Spinal cord (tissue), 10 donors: ENCODE results near the gene PRR12. TPM values are rescaled to one million over a fixed set of nuclear protein-coding genes. Genes with fewer than 3 reads are reported as not detected.

ENCODE experiments used
- DNase-seq, 6 donors: peaks; one replicate each; pipeline versions ENCODE4 v3.0.0 to v3.0.0-alpha.2; 2013 to 2015; ENCODE audit warnings: low spot score in 6 of 6, low read depth in 4 of 6
- H3K27ac ChIP-seq: one replicate; pipeline ENCODE4 v1.5.1; 2013; ENCODE audit warnings: low read depth, low read length, control low read depth
- H3K27me3 ChIP-seq: one replicate; pipeline ENCODE4 v1.6.1; 2013; ENCODE audit warnings: low read length; ENCODE audit not compliant: control insufficient read depth, insufficient read depth
- H3K36me3 ChIP-seq: one replicate; pipeline ENCODE4 v1.6.1; 2013; ENCODE audit warnings: low read length; ENCODE audit not compliant: control insufficient read depth, insufficient read depth
- H3K4me1 ChIP-seq: one replicate; pipeline ENCODE4 v1.6.1; 2013; ENCODE audit warnings: low read length; ENCODE audit not compliant: control insufficient read depth, insufficient read depth
- H3K4me3 ChIP-seq: one replicate; pipeline ENCODE4 v1.5.1; 2013; ENCODE audit warnings: low read depth, low read length, control low read depth
- H3K9me3 ChIP-seq: one replicate; pipeline ENCODE4 v1.6.1; 2013; ENCODE audit warnings: low read length; ENCODE audit not compliant: control insufficient read depth, insufficient read depth
- WGBS: methylation state at CpG from one replicate; pipeline ENCODE4 v1.1.5; 2013; ENCODE audit warnings: missing lambda C conversion rate; ENCODE audit not compliant: insufficient coverage; 5-methylcytosine and 5-hydroxymethylcytosine counted together
- polyA plus RNA-seq, 2 donors: library from polyadenylated mRNA; unstranded; fragments of 120-200 nt; gene quantifications; one replicate each; pipeline ENCODE4 v1.2.1, GENCODE V29; 2013; ENCODE audit not compliant: insufficient read length in 2 of 2
- total RNA-seq, 2 donors: library from RNA; depleted of rRNA in 1 of 2; stranded (reverse); fragments of 120-200 nt in 1 of 2; fragments of >200 nt in 1 of 2; gene quantifications; one replicate each; pipeline versions ENCODE4 v1.2.3 to v1.2.4, GENCODE V29; 2013 to 2014
- donor health status: healthy.

The PRR12 gene
- total and polyA plus RNA-seq, 4 donors = 6.6 to 42.3 (median 22.9) TPM

DNA sequence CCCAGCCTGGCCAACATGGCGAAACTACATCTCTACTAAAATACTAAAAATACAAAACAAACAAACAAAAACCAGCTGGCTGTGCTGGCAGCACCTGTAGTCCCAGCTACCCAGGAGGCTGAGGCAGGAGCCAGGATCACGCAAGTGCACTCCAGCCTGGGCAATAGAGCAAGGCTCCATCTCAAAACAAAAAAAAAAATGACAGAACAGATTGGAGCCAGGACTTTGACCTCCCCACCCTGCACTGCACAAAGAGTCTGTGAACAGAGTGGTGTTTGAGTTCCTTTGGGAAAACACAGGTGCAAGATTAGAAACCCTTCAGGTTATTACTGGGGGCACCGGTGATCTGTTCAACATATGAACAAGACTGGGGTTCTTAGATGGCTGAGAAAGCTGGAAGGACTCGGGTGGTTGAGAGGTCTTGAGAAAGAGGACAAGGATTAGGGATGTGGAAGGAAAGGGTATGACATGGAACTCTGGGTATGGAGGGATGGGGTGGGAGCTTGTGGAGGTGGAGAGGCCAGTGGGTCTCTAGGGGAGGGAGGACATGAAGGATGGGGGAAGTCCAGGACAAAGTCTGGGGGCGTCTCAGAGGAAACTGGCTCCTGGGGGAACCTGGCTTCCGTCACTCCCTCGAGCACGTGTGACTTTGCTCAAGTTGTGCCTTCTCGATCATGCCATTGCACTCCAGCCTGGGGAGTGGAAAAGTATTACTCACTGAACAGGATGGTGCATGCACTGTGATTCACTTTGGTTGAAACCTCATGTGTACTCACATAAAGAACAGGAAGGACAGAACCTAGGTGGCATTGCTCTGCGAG is 37.3 kb upstream of the PRR12 start:
- no peaks in the 10 kb centered on the region for H3K4me1 ChIP-seq
- H3K36me3 ChIP-seq = peaks cover 60% of the 10 kb centered on the region
- no peaks in the 10 kb centered on the region for H3K9me3 ChIP-seq
- H3K4me3 ChIP-seq = no peak overlapping the region
- 81% methylated on average over 9 of the region's 10 CpGs for WGBS
- no peak for DNase-seq
- no peak overlapping the region for H3K27ac ChIP-seq
- H3K27me3 ChIP-seq = no peaks in the 10 kb centered on the region

DNA sequence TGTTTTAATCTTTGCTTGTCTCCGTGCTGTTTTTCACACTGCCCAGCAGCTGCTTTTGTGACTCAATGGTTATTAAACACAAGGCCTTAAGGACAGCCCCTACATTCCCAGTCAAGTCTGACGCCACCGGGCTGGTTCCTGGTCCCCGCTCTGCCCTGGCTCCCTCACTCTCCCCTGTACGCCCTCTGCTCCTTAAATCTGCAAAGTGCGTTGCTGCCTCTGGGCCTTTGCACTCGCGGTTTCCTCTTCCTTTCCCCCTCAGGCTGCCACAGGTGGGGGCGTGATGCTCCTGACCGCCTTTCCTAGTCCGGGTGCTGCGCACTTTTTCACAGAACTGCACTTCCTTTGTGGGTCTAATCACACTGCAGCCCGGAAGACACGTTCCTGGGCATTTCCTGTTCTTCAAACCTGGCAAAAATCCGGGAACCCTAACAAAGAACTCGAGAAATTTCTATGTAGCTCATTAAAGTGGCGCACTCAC is 36.2 kb upstream of the PRR12 start:
- Histone ChIP-seq H3K36me3 (peaks cover 69% of the 10 kb centered on the region), H3K27ac (no peak overlapping the region), H3K4me3 (no peak overlapping the region), H3K4me1 (peaks cover 2% of the 10 kb centered on the region), H3K9me3 (no peaks in the 10 kb centered on the region), H3K27me3 (no peaks in the 10 kb centered on the region)
- 87% methylated on average over 17 of the region's 17 CpGs for WGBS
- DNase-seq = no peak

DNA sequence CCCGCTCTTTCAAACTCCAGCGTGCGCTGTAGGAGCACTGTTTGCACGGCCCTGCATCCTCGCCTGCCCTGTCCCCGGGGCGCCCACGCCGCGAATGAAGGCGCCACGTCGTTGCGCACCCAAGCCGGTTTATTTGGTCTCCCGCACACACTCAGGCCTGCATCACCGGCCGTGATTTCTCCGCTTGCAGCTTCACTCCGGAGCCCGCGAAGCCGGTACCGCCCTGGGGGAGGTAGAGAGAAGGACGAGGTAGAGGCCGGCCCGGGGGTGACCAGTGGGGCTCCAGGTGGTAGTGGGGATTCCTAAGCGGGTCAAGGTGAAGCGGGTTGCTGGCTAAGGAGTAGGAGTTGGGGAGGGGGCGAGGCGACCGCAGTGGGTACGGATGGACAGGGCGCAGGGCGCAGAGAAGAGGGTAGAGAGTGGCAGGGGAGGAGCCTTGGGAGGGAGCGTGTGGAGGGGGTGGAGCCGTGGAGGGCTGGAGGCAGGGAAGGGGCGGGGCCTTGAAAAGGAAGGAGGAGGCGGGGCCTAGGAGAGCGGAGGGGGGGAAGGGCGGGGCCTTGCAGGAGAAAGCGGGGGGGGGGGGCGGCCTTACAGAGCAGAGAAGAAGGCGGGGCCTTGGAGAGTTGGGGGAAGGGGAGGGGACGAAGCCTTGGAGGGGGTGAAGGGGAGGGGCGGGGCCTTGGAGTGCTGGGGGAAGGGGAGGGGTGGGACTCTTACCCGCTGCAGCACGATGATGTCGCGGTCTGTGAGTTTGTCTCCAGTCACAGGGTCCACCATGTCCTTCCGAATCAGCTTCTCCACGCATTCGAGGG is 35.2 kb upstream of the PRR12 start:
- no peaks in the 10 kb centered on the region for H3K9me3 ChIP-seq
- no peak overlapping the region for H3K27ac ChIP-seq
- DNase-seq = peak in 2 of 6 donors; percentile 75 to 78
- peaks cover 79% of the 10 kb centered on the region for H3K36me3 ChIP-seq
- WGBS = 68% methylated on average over 25 of the region's 53 CpGs
- H3K4me3 ChIP-seq = no peak overlapping the region
- no peaks in the 10 kb centered on the region for H3K27me3 ChIP-seq
- H3K4me1 ChIP-seq = peaks cover 3% of the 10 kb centered on the region

DNA sequence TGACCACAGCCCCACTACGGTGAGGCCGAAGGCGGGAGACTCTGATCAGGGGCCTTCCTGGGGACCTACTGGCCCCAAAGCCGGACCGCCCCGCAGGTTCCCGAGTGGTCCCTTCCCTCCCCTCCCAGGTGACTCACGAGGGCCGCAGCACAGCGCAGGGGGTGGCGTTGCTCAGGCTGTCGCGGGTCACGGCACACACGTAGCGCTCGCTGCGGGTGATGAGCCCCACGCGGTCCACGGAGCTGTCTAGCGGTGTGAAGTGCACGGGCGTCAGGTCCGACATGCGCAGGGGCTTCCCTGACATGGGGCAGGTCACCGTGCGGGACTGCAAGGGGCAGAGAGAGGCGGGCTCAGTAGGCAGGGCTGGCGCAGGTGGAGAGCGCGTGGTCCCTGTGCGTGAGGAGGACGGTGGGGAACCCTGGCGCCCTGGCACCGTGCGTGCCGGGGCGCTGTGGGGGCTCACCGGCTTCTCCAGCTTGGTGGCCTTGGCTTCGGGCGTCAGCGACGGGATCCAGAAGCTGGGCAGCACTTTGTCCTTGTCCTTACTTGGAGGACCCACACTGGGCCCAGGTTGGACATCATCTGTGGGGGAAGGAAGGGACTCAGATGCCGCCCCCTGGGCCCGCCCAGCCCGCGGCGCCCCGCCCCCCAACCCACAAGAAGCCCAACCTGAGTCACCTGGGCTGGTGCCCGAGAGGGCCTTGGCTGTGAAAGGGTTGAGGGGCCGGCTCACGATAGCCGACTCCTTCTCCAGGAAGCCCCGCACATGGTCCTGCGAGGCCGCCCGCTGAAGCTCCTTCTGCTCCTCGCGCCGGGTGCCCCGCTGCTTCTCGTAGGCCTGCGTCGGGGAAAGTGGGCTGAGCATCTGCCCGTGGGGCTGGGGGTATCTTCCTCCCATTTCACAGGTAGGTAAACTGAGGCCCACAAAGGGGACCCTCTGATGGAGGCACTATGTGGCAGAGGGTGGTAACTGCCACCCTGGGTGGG is 34.3 kb upstream of the PRR12 start:
- no peak overlapping the region for H3K27ac ChIP-seq
- DNase-seq = no peak
- peaks cover 3% of the 10 kb centered on the region for H3K4me1 ChIP-seq
- H3K4me3 ChIP-seq = no peak overlapping the region
- WGBS = 58% methylated on average over 56 of the region's 66 CpGs
- no peaks in the 10 kb centered on the region for H3K9me3 ChIP-seq
- peaks cover 79% of the 10 kb centered on the region for H3K36me3 ChIP-seq
- no peaks in the 10 kb centered on the region for H3K27me3 ChIP-seq

DNA sequence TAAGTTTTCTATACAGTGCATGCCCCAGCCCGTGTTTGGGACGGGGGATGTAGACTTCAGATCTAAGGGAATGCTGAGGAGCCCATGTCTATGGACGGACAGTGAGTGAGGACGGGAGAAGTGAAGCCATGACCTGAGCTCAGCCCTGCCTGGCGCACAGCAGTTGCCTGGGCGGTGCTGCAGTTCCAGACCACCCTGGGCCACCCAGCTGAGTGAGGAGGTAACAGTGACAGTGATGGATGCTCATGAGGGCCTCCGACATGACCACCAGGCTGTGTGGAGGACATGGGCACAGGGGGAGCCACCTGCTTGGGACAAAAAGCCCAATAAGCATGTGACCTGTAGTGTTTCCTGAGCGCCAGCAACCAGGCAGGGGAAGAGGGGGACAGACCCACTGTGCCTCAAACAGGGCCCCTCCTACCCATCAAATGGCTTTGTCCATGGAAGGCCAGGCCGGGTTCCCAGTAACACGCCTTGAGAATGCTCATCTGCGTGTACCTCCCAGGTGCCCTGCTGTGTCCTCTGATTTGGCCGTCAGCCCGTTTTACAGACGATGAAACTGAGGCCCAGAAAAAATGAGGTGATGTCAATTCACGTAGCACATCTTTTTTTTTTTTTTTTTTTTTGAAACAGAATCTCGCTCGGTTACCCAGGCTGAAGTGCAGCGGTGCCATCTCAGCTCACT is 33.2 kb upstream of the PRR12 start:
- no peak for DNase-seq
- WGBS = 85% methylated on average over 13 of the region's 18 CpGs
- no peak overlapping the region for H3K27ac ChIP-seq

DNA sequence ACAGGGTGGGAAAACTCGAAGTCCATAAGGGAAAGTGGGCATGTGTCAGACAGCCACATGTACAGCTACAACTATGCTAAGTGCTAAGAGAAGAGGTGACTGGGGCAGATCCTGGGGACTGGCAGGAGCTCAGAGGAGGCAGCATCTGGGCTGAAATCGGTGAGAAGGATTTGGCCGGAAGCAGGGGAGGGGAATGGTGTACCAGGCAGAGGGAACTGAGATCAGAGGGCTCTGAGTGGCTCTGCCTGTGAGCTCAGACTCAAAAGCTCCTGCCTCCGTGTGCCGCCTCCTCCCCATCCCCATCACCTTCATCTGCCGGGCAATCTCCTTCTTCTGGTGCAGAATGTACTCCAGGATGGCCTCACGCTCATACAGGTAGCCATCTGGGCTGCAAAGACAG is 32.4 kb upstream of the PRR12 start:
- 83% methylated on average over 2 of the region's 7 CpGs for WGBS
- no peak overlapping the region for H3K27ac ChIP-seq
- peaks cover 3% of the 10 kb centered on the region for H3K4me1 ChIP-seq
- DNase-seq = no peak
- H3K4me3 ChIP-seq = no peak overlapping the region
- H3K9me3 ChIP-seq = no peaks in the 10 kb centered on the region
- H3K36me3 ChIP-seq = peaks cover 68% of the 10 kb centered on the region
- no peaks in the 10 kb centered on the region for H3K27me3 ChIP-seq

More for the DNA sequence above, 33.2 kb upstream of the PRR12 start:
- Histone ChIP-seq H3K36me3 (peaks cover 73% of the 10 kb centered on the region), H3K4me3 (no peak overlapping the region), H3K4me1 (peaks cover 3% of the 10 kb centered on the region), H3K27me3 (no peaks in the 10 kb centered on the region), H3K9me3 (no peaks in the 10 kb centered on the region)

DNA sequence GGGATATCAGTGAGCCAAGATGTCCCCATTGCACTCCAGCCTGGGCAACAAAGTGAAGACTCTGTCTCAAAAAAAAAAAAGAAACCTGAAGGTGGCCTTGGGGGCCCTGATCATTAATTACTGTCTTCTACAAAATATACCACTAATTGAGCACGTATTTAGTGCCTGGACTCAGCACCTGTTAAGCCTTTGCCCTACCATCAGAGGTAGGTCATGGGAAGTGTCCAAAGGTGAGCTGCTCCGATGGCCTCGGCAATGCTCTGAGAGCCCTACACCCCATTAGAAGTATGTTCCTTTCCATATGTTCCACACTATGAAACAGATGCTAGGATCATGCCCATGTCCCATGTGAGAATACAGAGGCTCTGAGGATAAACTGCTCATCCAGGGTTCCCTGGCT is 31.5 kb upstream of the PRR12 start:
- H3K27me3 ChIP-seq = no peaks in the 10 kb centered on the region
- no CpG with 5 or more reads among the region's 3 CpGs for WGBS
- no peak overlapping the region for H3K27ac ChIP-seq
- DNase-seq = no peak
- H3K36me3 ChIP-seq = peaks cover 62% of the 10 kb centered on the region
- H3K9me3 ChIP-seq = no peaks in the 10 kb centered on the region
- peaks cover 3% of the 10 kb centered on the region for H3K4me1 ChIP-seq
- no peak overlapping the region for H3K4me3 ChIP-seq

DNA sequence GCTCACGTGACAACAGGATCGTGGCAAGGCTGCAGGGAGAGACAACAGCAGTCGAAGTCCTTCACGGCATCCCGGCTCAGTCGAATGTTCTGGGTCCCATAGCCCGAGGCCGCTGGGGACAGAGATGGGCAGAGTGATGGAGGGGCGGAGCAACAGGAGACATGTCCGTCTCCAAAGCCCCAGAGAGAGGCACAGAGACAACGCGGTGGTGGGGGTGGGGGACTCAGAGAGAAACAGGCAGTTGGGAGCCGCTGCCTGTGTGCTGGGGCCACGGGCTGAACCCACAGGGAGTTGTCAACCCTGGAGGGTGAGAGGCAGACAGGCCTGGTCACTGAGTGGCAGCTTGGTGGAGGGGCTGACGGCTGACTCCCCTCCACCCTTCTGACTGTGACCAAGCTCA is 31.1 kb upstream of the PRR12 start:
- Histone ChIP-seq H3K27me3 (no peaks in the 10 kb centered on the region), H3K27ac (no peak overlapping the region), H3K36me3 (peaks cover 57% of the 10 kb centered on the region), H3K9me3 (no peaks in the 10 kb centered on the region), H3K4me1 (peaks cover 3% of the 10 kb centered on the region), H3K4me3 (no peak overlapping the region)
- no peak for DNase-seq
- WGBS = 73% methylated on average over 13 of the region's 15 CpGs
